Prostate gland (tissue), 2 donors: ENCODE data around the gene TMEM201. TPM values are rescaled to one million over a fixed set of nuclear protein-coding genes. Genes with fewer than 3 reads are reported as not detected.

Source experiments
- DNase-seq: peaks from one replicate; pipeline ENCODE4 v3.0.0-alpha.2; 2019; ENCODE audit warnings: low spot score
- H3K27ac ChIP-seq, 2 donors: fragments of 200-600 bp; sonication (generic); 2 replicates each; pipeline ENCODE4 v1.5.1; 2017 to 2019
- H3K27me3 ChIP-seq: fragments of 200-600 bp; sonication (generic); replicated peaks from 2 replicates; pipeline ENCODE4 v1.5.1; 2019; ENCODE audit not compliant: insufficient read depth
- H3K36me3 ChIP-seq, 2 donors: fragments of 200-600 bp; sonication (generic); 1 replicate in 1 of 2; 2 replicates in 1 of 2; pipeline versions ENCODE4 v1.5.1 to v1.8.1; 2017 to 2019
- H3K4me1 ChIP-seq: fragments of 200-600 bp; sonication (generic); replicated peaks from 2 replicates; pipeline ENCODE4 v1.5.1; 2019
- H3K4me3 ChIP-seq, 2 donors: fragments of 200-600 bp; sonication (generic); 2 replicates each; pipeline ENCODE4 v1.5.1; 2017 to 2019
- H3K9me3 ChIP-seq: fragments of 200-600 bp; sonication (generic); 2 replicates; pipeline ENCODE4 v1.5.1; 2017
- CTCF ChIP-seq, 4 experiments: fragments of 200-600 bp in 2 of 4; fragments of 450-650 bp in 2 of 4; sonication (generic) in 2 of 4; IDR thresholded peaks; 1 replicate in 3 of 4; 2 replicates in 1 of 4; pipeline ENCODE4 v1.5.1; 2016 to 2019; ENCODE audit warnings: antibody characterized with exemption in 4 of 4, mild to moderate bottlenecking in 2 of 4, moderate library complexity in 2 of 4
- POLR2A ChIP-seq: fragments of 450-650 bp; IDR thresholded peaks from one replicate; pipeline ENCODE4 v1.6.1; 2016; ENCODE audit warnings: antibody characterized with exemption, mild to moderate bottlenecking
- POLR2AphosphoS5 ChIP-seq: sonication (generic); formaldehyde crosslinking; IDR thresholded peaks from one replicate; pipeline ENCODE4 v1.6.1; 2017; ENCODE audit warnings: antibody characterized with exemption
- WGBS: methylation state at CpG from one replicate; pipeline ENCODE4 v1.1.5; 2018; 5-methylcytosine and 5-hydroxymethylcytosine counted together
- intact Hi-C: fragments of 100-400 bp; cut with DNase I; formaldehyde crosslinking; loops from one replicate; pipeline ENCODE4 v1.14.2; 2022
- total RNA-seq, 2 donors: library from RNA; depleted of rRNA; stranded (reverse); fragments of >200 nt; gene quantifications; one replicate each; pipeline ENCODE4 v1.1.0, GENCODE V29; 2016

The TMEM201 gene
- total RNA-seq, 2 donors from 2014 or later, result 9.6 to 27.9 TPM

GRCh38 chr1:9606948-9607347, 18.2 kb downstream of the TMEM201 start:
- DNase-seq, result peak; percentile 65
- intact Hi-C loops, result no loop called here
- no peaks in the 10 kb centered on the region for H3K9me3 ChIP-seq
- H3K27ac ChIP-seq, result peak overlapping the region in 1 of 2 donors; percentile 30
- peaks cover 6% of the 10 kb centered on the region for H3K4me1 ChIP-seq
- 32% methylated on average over 10 of the region's 10 CpGs for WGBS
- no peak overlapping the region for H3K4me3 ChIP-seq
- peak; percentile 52 for TF ChIP-seq POLR2AphosphoS5
- TF ChIP-seq POLR2A, result no peak
- H3K27me3 ChIP-seq, result no peaks in the 10 kb centered on the region
- H3K36me3 ChIP-seq, result peaks cover 0 to 10% of the 10 kb centered on the region in 2 donors

GRCh38 chr1:9607352-9607751, 18.6 kb downstream of the TMEM201 start:
- H3K4me1 ChIP-seq, result peaks cover 6% of the 10 kb centered on the region
- H3K36me3 ChIP-seq, result peaks cover 0 to 6% of the 10 kb centered on the region in 2 donors
- intact Hi-C loops, result no loop called here
- no peak overlapping the region for H3K4me3 ChIP-seq
- no peak for DNase-seq
- 62% methylated on average over 19 of the region's 19 CpGs for WGBS
- H3K27ac ChIP-seq, result peak overlapping the region in 1 of 2 donors; percentile 30
- TF ChIP-seq CTCF (IDR thresholded peaks at IDR 0.05) (no peak), POLR2A (no peak), POLR2AphosphoS5 (no peak)
- no peaks in the 10 kb centered on the region for H3K27me3 ChIP-seq
- no peaks in the 10 kb centered on the region for H3K9me3 ChIP-seq

- TF ChIP-seq CTCF (IDR thresholded peaks at IDR 0.05), result no peak
- no peak for TF ChIP-seq POLR2AphosphoS5
- TF ChIP-seq POLR2A, result no peak
- no peak overlapping the region for H3K27ac ChIP-seq
- intact Hi-C loops, result no loop called here
- no peaks in the 10 kb centered on the region for H3K27me3 ChIP-seq
- H3K4me3 ChIP-seq, result no peak overlapping the region
- H3K9me3 ChIP-seq, result no peaks in the 10 kb centered on the region
- H3K36me3 ChIP-seq, result no peaks in the 10 kb centered on the region
- peaks cover 6% of the 10 kb centered on the region for H3K4me1 ChIP-seq
- DNase-seq, result no peak
- 96% methylated on average over 5 of the region's 5 CpGs for WGBS
These were observed 21.3 kb downstream of the TMEM201 start for GRCh38 chr1:9609998-9610397.

- Histone ChIP-seq H3K4me3 (no peak overlapping the region), H3K36me3 (no peaks in the 10 kb centered on the region), H3K27ac (no peak overlapping the region), H3K9me3 (no peaks in the 10 kb centered on the region), H3K4me1 (peaks cover 6% of the 10 kb centered on the region), H3K27me3 (no peaks in the 10 kb centered on the region)
- TF ChIP-seq CTCF (IDR thresholded peaks at IDR 0.05) (no peak), POLR2A (no peak), POLR2AphosphoS5 (no peak)
- intact Hi-C loops, result no loop called here
- DNase-seq, result no peak
- 88% methylated on average over 25 of the region's 25 CpGs for WGBS
These were observed 21.8 kb downstream of the TMEM201 start for GRCh38 chr1:9610548-9610947.

- intact Hi-C loops, result no loop called here
- no peak for TF ChIP-seq POLR2A
- no peak for TF ChIP-seq CTCF (IDR thresholded peaks at IDR 0.05)
- no peak for TF ChIP-seq POLR2AphosphoS5
- no peaks in the 10 kb centered on the region for H3K27me3 ChIP-seq
- DNase-seq, result no peak
- no peaks in the 10 kb centered on the region for H3K9me3 ChIP-seq
- no peak overlapping the region for H3K4me3 ChIP-seq
- 87% methylated on average over 13 of the region's 13 CpGs for WGBS
- H3K27ac ChIP-seq, result no peak overlapping the region
- peaks cover 6% of the 10 kb centered on the region for H3K4me1 ChIP-seq
- no peaks in the 10 kb centered on the region for H3K36me3 ChIP-seq
These were observed 23.0 kb downstream of the TMEM201 start for GRCh38 chr1:9611716-9612115.
